Adrenal gland (tissue), 12 donors: ENCODE measurements around the gene LORICRIN. TPM values are rescaled to one million over a fixed set of nuclear protein-coding genes. Genes with fewer than 3 reads are reported as not detected.

Experiments
- DNase-seq, 7 donors: peaks; one replicate each; pipeline ENCODE4 v3.0.0-alpha.2; 2019 to 2020
- H3K27ac ChIP-seq, 5 donors: fragments of 200-600 bp; sonication (generic) in 4 of 5; 1 replicate in 3 of 5; 2 replicates in 2 of 5; pipeline versions ENCODE4 v1.5.1 to v1.8.0; 2016 to 2020; ENCODE audit warnings: mild to moderate bottlenecking in 1 of 5
- H3K27me3 ChIP-seq: fragments of 200-600 bp; 2 replicates; pipeline ENCODE4 v1.8.0; 2021
- H3K36me3 ChIP-seq, 2 donors: fragments of 200-600 bp; replicated peaks in 1 of 2; 1 replicate in 1 of 2; 2 replicates in 1 of 2; pipeline versions ENCODE4 v1.5.1 to v1.8.0; 2018 to 2022
- H3K4me1 ChIP-seq, 2 donors: fragments of 200-600 bp; replicated peaks in 1 of 2; 1 replicate in 1 of 2; 2 replicates in 1 of 2; pipeline versions ENCODE4 v1.5.1 to v1.8.0; 2018 to 2021
- H3K4me3 ChIP-seq, 4 donors: fragments of 200-600 bp; sonication (generic) in 3 of 4; one replicate each; pipeline ENCODE4 v1.5.1; 2016 to 2018
- H3K9me3 ChIP-seq, 3 donors: fragments of 200-600 bp; sonication (generic) in 1 of 3; replicated peaks in 1 of 3; 1 replicate in 2 of 3; 2 replicates in 1 of 3; pipeline versions ENCODE4 v1.5.1 to v1.8.0; 2016 to 2021
- CTCF ChIP-seq, 6 experiments: fragments of 450-650 bp in 4 of 6; fragments of 200-600 bp in 2 of 6; sonication (generic) in 1 of 6; IDR thresholded peaks; 1 replicate in 5 of 6; 2 replicates in 1 of 6; pipeline versions ENCODE4 v1.5.1 to v1.8.0; 2016 to 2021; ENCODE audit warnings: antibody characterized with exemption in 6 of 6, mild to moderate bottlenecking in 2 of 6, moderate library complexity in 1 of 6
- POLR2A ChIP-seq, 2 donors: fragments of 450-650 bp; IDR thresholded peaks; one replicate each; pipeline ENCODE4 v1.6.1; 2017; ENCODE audit warnings: antibody characterized with exemption in 2 of 2, mild to moderate bottlenecking in 2 of 2, moderate library complexity in 1 of 2
- WGBS, 4 donors: extraction: QIAGEN DNeasy Blood & Tissue Kit in 2 of 4; methylation state at CpG; one replicate each; pipeline versions ENCODE4 v1.1.5 to v1.1.7; 2013 to 2017; 5-methylcytosine and 5-hydroxymethylcytosine counted together
- intact Hi-C, 2 donors: fragments of 100-400 bp; cut with DNase I; formaldehyde crosslinking; loops; one replicate each; pipeline versions ENCODE4 v1.14.1 to v1.15.0; 2022 to 2023
- polyA plus RNA-seq, 3 donors: library from polyadenylated mRNA; stranded (reverse); fragments of 200-250 nt in 2 of 3; fragments of 350-450 nt in 1 of 3; fragmentation: Illumina TruSeq in 1 of 3; extraction: RNeasy Lipid Tissue Mini Kit (QIAGEN cat#74804) in 1 of 3; gene quantifications; one replicate each; pipeline ENCODE4 v1.2.3, GENCODE V29; 2013 to 2014
- total RNA-seq, 9 donors: library from RNA; depleted of rRNA in 4 of 9; stranded (reverse); fragments of >200 nt in 4 of 9; fragments of 120-200 nt in 1 of 9; fragmentation: NEBNext Ultra II Directional in 1 of 9; extraction: Animal tissue kit (Norgen Biotek cat#: 25700) in 1 of 9; gene quantifications; one replicate each; pipeline versions ENCODE4 v1.1.0 to v1.2.4, GENCODE V29; 2013 to 2023
- donor health status: healthy with polysubstance abuse.
- donor health status: Bipolar disorder and iron deficiency.
- donor health status: DM: yes; HTN: yes; CAD: no.
- donor health status: DM: no; HTN: no; CAD: no.
- donor health status: DM: no; HTN: no; CAD: no.
- donor health status: DM: yes; HTN: yes; CAD: no.

Gene LORICRIN
- total and polyA plus RNA-seq, 12 donors, result not detected

GRCh38 chr1:153248176-153248879, 11.2 kb upstream of the LORICRIN start:
- no peaks in the 10 kb centered on the region for H3K36me3 ChIP-seq
- intact Hi-C loops, result no loop called here
- H3K27ac ChIP-seq, result no peak overlapping the region
- H3K4me3 ChIP-seq, result no peak overlapping the region
- no peak for TF ChIP-seq CTCF (IDR thresholded peaks at IDR 0.05)
- TF ChIP-seq POLR2A (IDR thresholded peaks at IDR 0.05), result no peak
- H3K9me3 ChIP-seq, result no peaks in the 10 kb centered on the region
- H3K4me1 ChIP-seq, result no peaks in the 10 kb centered on the region
- no peak for DNase-seq
- H3K27me3 ChIP-seq, result peaks cover 10% of the 10 kb centered on the region
- WGBS, 4 donors, result 51 to 77% (median 62%) methylated on average over 4 to 5 of the region's 5 CpGs

- intact Hi-C loops, result no loop called here
- 40 to 67% (median 50%) methylated on average over 1 of the region's 1 CpG for WGBS, 4 donors
- no peak overlapping the region for H3K4me3 ChIP-seq
Measured at GRCh38 chr1:153250166-153250565, 9.3 kb upstream of the LORICRIN start.

GRCh38 chr1:153251087-153251486, 8.4 kb upstream of the LORICRIN start:
- no peak for DNase-seq
- Histone ChIP-seq H3K4me3 (no peak overlapping the region), H3K27me3 (peaks cover 10% of the 10 kb centered on the region), H3K4me1 (no peaks in the 10 kb centered on the region), H3K9me3 (no peaks in the 10 kb centered on the region), H3K36me3 (no peaks in the 10 kb centered on the region), H3K27ac (no peak overlapping the region)
- TF ChIP-seq POLR2A (IDR thresholded peaks at IDR 0.05), result no peak
- TF ChIP-seq CTCF (IDR thresholded peaks at IDR 0.05), result no peak
- intact Hi-C loops, result no loop called here
- 73 to 85% (median 77%) methylated on average over 2 of the region's 2 CpGs for WGBS, 4 donors

More at GRCh38 chr1:153250166-153250565, 9.3 kb upstream of the LORICRIN start:
- no peaks in the 10 kb centered on the region for H3K9me3 ChIP-seq
- H3K27me3 ChIP-seq, result peaks cover 10% of the 10 kb centered on the region
- no peak for DNase-seq
- H3K36me3 ChIP-seq, result no peaks in the 10 kb centered on the region
- H3K27ac ChIP-seq, result no peak overlapping the region
- TF ChIP-seq CTCF (IDR thresholded peaks at IDR 0.05), result no peak
- no peak for TF ChIP-seq POLR2A (IDR thresholded peaks at IDR 0.05)
- H3K4me1 ChIP-seq, result no peaks in the 10 kb centered on the region

GRCh38 chr1:153251562-153251961, 7.9 kb upstream of the LORICRIN start:
- Histone ChIP-seq H3K9me3 (no peaks in the 10 kb centered on the region), H3K27ac (no peak overlapping the region), H3K27me3 (peaks cover 10% of the 10 kb centered on the region), H3K4me1 (no peaks in the 10 kb centered on the region), H3K4me3 (no peak overlapping the region), H3K36me3 (no peaks in the 10 kb centered on the region)
- TF ChIP-seq CTCF (IDR thresholded peaks at IDR 0.05) (no peak), POLR2A (IDR thresholded peaks at IDR 0.05) (no peak)
- WGBS, 4 donors, result 83 to 90% (median 84%) methylated on average over 3 of the region's 3 CpGs
- intact Hi-C loops, result no loop called here
- no peak for DNase-seq
